GM12875 (cell line): ENCODE data around the gene GSTA1.
"Not testable (repeated sequence)": the region's sequence is repeated elsewhere in the genome, so short reads cannot be mapped to it uniquely, and the experiment has no call there.

Experiments used
- H3K4me3 ChIP-seq: one replicate; pipeline ENCODE4 v1.5.1; 2011; ENCODE audit warnings: low read depth, low read length, control low read depth
- CTCF ChIP-seq: IDR thresholded peaks from 2 replicates; pipeline ENCODE4 v1.5.1; 2011; ENCODE audit warnings: low read depth, mild to moderate bottlenecking, control low read depth, inconsistent platforms, low read length, moderate library complexity, borderline replicate concordance; ENCODE audit not compliant: insufficient read depth

The GSTA1 gene

GRCh38 chr6:52788478-52788877 lies 15.1 kb downstream of the GSTA1 start:
- no peak overlapping the region for H3K4me3 ChIP-seq
- no peak for TF ChIP-seq CTCF

- TF ChIP-seq CTCF: no peak
- H3K4me3 ChIP-seq: no peak overlapping the region
These were observed 15.7 kb downstream of the GSTA1 start for GRCh38 chr6:52787917-52788316.

- TF ChIP-seq CTCF: no peak
These were observed 17.2 kb downstream of the GSTA1 start for GRCh38 chr6:52786249-52786956.

GRCh38 chr6:52782696-52783274 lies 20.8 kb downstream of the GSTA1 start:
- H3K4me3 ChIP-seq: not testable (repeated sequence)

More at GRCh38 chr6:52786249-52786956, 17.2 kb downstream of the GSTA1 start:
- H3K4me3 ChIP-seq: no peak overlapping the region

- not testable (repeated sequence) for H3K4me3 ChIP-seq
These were observed 21.4 kb downstream of the GSTA1 start for GRCh38 chr6:52782209-52782608.

- no peak overlapping the region for H3K4me3 ChIP-seq
- no peak for TF ChIP-seq CTCF
These were observed 24.4 kb downstream of the GSTA1 start for GRCh38 chr6:52779237-52779636.

- not testable (repeated sequence) for H3K4me3 ChIP-seq
These were observed 26.8 kb downstream of the GSTA1 start for GRCh38 chr6:52776711-52777351.

GRCh38 chr6:52769399-52769798 lies 34.2 kb downstream of the GSTA1 start:
- H3K4me3 ChIP-seq: not testable (repeated sequence)

- not testable (repeated sequence) for H3K4me3 ChIP-seq
These were observed 36.0 kb downstream of the GSTA1 start for GRCh38 chr6:52767658-52768057.

- H3K4me3 ChIP-seq: not testable (repeated sequence)
These were observed 40.2 kb downstream of the GSTA1 start, which contains the start of gene GSTA2 for GRCh38 chr6:52763322-52763916. Gene GSTA2, minus strand, starts transcription at chr6:52763475. Its CDS starts 5,528 bp downstream, at chr6:52757947.

GRCh38 chr6:52761673-52762491 lies 41.7 kb downstream of the GSTA1 start:
- H3K4me3 ChIP-seq: not testable (repeated sequence)
